Heart left ventricle (tissue), 16 donors: ENCODE measurements around the gene GRIN3B. TPM values are rescaled to one million over a fixed set of nuclear protein-coding genes. Genes with fewer than 3 reads are reported as not detected.

Experiments used
- ATAC-seq, 4 donors: fragments of 200-7000 bp; cut with Tn5 transposase; one replicate each; pipeline ENCODE4 v1.9.1; 2020 to 2022; ENCODE audit warnings: moderate library complexity in 4 of 4, mild to moderate bottlenecking in 3 of 4, moderate number of reproducible peaks in 1 of 4
- DNase-seq, 5 donors: peaks; one replicate each; pipeline ENCODE4 v3.0.0-alpha.2; 2020
- H3K27ac ChIP-seq, 12 donors: fragments of 200-600 bp; sonication (generic) in 4 of 12; one replicate each; pipeline versions ENCODE4 v1.5.0 to v1.8.0; 2016 to 2022; ENCODE audit warnings: mild to moderate bottlenecking in 2 of 12
- H3K27me3 ChIP-seq, 9 donors: fragments of 200-600 bp; sonication (generic) in 2 of 9; one replicate each; pipeline versions ENCODE4 v1.5.1 to v1.8.0; 2016 to 2022; ENCODE audit warnings: mild to moderate bottlenecking in 3 of 9
- H3K36me3 ChIP-seq, 9 donors: fragments of 200-600 bp; sonication (generic) in 2 of 9; one replicate each; pipeline versions ENCODE4 v1.5.0 to v1.8.0; 2018 to 2022; ENCODE audit warnings: mild to moderate bottlenecking in 2 of 9
- H3K4me1 ChIP-seq, 12 donors: fragments of 200-600 bp; sonication (generic) in 4 of 12; one replicate each; pipeline versions ENCODE4 v1.5.0 to v1.8.0; 2016 to 2022; ENCODE audit warnings: mild to moderate bottlenecking in 3 of 12
- H3K4me3 ChIP-seq, 12 donors: fragments of 200-600 bp; sonication (generic) in 4 of 12; one replicate each; pipeline versions ENCODE4 v1.5.0 to v1.8.0; 2017 to 2022; ENCODE audit warnings: mild to moderate bottlenecking in 9 of 12, moderate library complexity in 4 of 12
- H3K9me3 ChIP-seq, 12 donors: fragments of 200-600 bp; sonication (generic) in 4 of 12; one replicate each; pipeline versions ENCODE4 v1.5.0 to v1.8.0; 2016 to 2022; ENCODE audit warnings: mild to moderate bottlenecking in 1 of 12
- POLR2A ChIP-seq, 2 donors: fragments of 450-650 bp; IDR thresholded peaks; one replicate each; pipeline ENCODE4 v1.6.1; 2017; ENCODE audit warnings: antibody characterized with exemption in 2 of 2, mild to moderate bottlenecking in 2 of 2, moderate library complexity in 2 of 2
- WGBS, 4 donors: extraction: QIAGEN DNeasy Blood & Tissue Kit in 2 of 4; methylation state at CpG; one replicate each; pipeline versions ENCODE4 v1.1.5 to v1.1.7; 2013 to 2018; 5-methylcytosine and 5-hydroxymethylcytosine counted together
- intact Hi-C, 10 donors: fragments of 100-400 bp; cut with DNase I; formaldehyde crosslinking; loops; one replicate each; pipeline versions ENCODE4 v1.11.1 to v1.14.2; 2022
- polyA plus RNA-seq, 2 donors: library from polyadenylated mRNA; stranded (reverse); fragments of 200-250 nt; gene quantifications; one replicate each; pipeline ENCODE4 v1.2.3, GENCODE V29; 2013
- total RNA-seq, 9 donors: library from RNA; depleted of rRNA in 2 of 9; stranded (reverse); fragments of >200 nt in 2 of 9; fragmentation: NEBNext Ultra II Directional in 3 of 9; extraction: Animal tissue kit (Norgen Biotek cat#: 25700) in 3 of 9; gene quantifications; one replicate each; pipeline versions ENCODE4 v1.1.0 to v1.2.4, GENCODE V29; 2016 to 2023
- TF ChIP-seq, protein P1 (sequence below), 12 donors: fragments of 200-600 bp; sonication (generic) in 4 of 12; IDR thresholded peaks; one replicate each; pipeline versions ENCODE4 v1.5.0 to v1.8.0; 2018 to 2022; ENCODE audit warnings: antibody characterized with exemption in 12 of 12, mild to moderate bottlenecking in 5 of 12
- donor health status: ischemic (EF 13 %, LVEDD 7.1; RV severe dilation, severe dysfunction).
- donor health status: healthy with polysubstance abuse.
- donor health status: DM: no; HTN: yes; CAD: no.
- donor health status: DM: no; HTN: no; CAD: no.
- donor health status: ischemic (EF 25% LVEDD 6.9; RV normal size, moderate dysfunction).
- donor health status: ischemic (EF 25% LVEDD 5.7; RV mildly dilated, moderate dysfunction).
- donor health status: healthy.
- donor health status: DM: yes; HTN: yes; CAD: no.
- donor health status: ischemic (EF 35%, LVEDD 5.7; RV mildly dilated, moderate dysfunction).
- donor health status: nonischemic (EF 11% LVEDD 7.7; RV severe dilation, severe dysfunction).
- donor health status: DM: yes; HTN: yes; CAD: no.
- donor health status: PGD.
- donor health status: ischemic (EF 29% LVEDD 5.4; RV normal size, mild dysfunction).
- donor health status: nonischemic (EF 23%, LVEDD 6.1; RV moderate dilation, normal function).

The GRIN3B gene
- total and polyA plus RNA-seq, 11 donors, result 0.01 to 0.51 (median 0.09) TPM; not detected in 8

DNA sequence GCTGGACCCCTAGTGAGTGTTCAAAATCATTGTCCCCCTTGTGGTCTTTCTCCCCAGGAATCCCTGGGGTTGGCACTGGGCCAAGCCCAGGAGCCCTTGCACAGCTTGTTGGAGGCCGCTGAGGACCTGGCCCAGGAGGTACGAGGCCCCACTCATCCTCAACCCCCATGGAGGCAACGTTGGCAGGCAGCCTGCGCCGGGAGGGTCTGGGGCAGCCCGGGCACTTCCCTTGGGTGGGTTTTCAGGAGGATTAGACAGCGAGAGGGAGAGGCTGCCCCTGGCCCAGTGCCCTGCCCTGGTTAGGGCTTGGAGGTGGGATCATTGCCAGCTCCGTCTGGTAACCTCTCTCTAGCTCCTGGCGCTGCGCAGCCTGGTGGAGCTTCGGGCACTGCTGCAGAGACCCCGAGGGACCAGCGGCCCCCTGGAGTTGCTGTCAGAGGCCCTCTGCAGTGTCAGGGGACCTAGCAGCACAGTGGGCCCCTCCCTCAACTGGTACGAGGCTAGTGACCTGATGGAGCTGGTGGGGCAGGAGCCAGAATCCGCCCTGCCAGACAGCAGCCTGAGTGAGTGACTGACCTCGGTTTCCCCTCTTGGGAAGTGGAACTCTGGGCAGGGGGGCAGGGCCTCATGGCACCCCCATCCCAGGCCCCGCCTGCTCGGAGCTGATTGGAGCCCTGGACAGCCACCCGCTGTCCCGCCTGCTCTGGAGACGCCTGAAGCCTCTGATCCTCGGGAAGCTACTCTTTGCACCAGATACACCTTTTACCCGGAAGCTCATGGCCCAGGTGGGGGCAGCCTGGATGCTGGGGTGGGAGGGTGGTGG lies 42.7 kb downstream of the GRIN3B start:
- Histone ChIP-seq H3K4me3 (no peak overlapping the region), H3K4me1 (peaks cover 3 to 41% (median 22%) of the 10 kb centered on the region in 12 donors), H3K27me3 (no peaks in the 10 kb centered on the region)

DNA sequence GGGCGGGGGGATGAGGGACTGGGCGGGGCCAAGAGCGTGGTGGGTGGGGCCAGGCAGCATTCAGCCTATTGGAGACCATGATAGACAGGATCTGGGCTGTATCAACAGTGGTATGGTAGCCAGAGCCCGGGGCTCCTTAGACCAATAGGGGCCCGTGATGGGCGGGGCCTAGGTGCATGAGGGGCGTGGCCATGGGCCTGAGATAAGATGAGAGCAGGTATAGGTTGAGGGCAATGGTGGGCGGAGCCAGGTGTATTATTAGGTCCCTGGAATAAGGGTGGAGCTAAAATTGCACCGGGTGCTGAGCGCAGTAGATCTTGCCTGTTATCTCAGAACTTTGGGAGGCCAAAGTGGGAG lies 45.0 kb downstream of the GRIN3B start:
- no peak for ATAC-seq
- no peak for TF ChIP-seq POLR2A (IDR thresholded peaks at IDR 0.05)
- TF ChIP-seq, protein P1, sequence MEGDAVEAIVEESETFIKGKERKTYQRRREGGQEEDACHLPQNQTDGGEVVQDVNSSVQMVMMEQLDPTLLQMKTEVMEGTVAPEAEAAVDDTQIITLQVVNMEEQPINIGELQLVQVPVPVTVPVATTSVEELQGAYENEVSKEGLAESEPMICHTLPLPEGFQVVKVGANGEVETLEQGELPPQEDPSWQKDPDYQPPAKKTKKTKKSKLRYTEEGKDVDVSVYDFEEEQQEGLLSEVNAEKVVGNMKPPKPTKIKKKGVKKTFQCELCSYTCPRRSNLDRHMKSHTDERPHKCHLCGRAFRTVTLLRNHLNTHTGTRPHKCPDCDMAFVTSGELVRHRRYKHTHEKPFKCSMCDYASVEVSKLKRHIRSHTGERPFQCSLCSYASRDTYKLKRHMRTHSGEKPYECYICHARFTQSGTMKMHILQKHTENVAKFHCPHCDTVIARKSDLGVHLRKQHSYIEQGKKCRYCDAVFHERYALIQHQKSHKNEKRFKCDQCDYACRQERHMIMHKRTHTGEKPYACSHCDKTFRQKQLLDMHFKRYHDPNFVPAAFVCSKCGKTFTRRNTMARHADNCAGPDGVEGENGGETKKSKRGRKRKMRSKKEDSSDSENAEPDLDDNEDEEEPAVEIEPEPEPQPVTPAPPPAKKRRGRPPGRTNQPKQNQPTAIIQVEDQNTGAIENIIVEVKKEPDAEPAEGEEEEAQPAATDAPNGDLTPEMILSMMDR (IDR thresholded peaks at IDR 0.05), result no peak
- Histone ChIP-seq H3K36me3 (peaks cover 0 to 11% (median 0%) of the 10 kb centered on the region in 9 donors), H3K9me3 (no peaks in the 10 kb centered on the region), H3K27me3 (no peaks in the 10 kb centered on the region), H3K4me1 (peaks cover 0 to 22% (median 13%) of the 10 kb centered on the region in 12 donors), H3K27ac (no peak overlapping the region), H3K4me3 (no peak overlapping the region)
- WGBS, 4 donors, result 72 to 81% (median 78%) methylated on average over 10 of the region's 10 CpGs
- no peak for DNase-seq
- intact Hi-C loops, result no loop called here

More for the DNA sequence above, 42.7 kb downstream of the GRIN3B start:
- H3K9me3 ChIP-seq, result no peaks in the 10 kb centered on the region
- no peak for ATAC-seq
- TF ChIP-seq, protein P1 (IDR thresholded peaks at IDR 0.05), result no peak
- no peak for TF ChIP-seq POLR2A (IDR thresholded peaks at IDR 0.05)
- no peak overlapping the region for H3K27ac ChIP-seq
- peaks cover 0 to 11% (median 0%) of the 10 kb centered on the region in 9 donors for H3K36me3 ChIP-seq
- 57 to 70% (median 64%) methylated on average over 3 to 23 of the region's 23 CpGs for WGBS, 4 donors
- intact Hi-C loops, result loop anchor here in 2 of 10 donors (5.0 kb wide), 2 partner anchors 49 to 54 kb away; partner anchors contain the start of gene POLR2E (in 1 of the 2)
- DNase-seq, result no peak

DNA sequence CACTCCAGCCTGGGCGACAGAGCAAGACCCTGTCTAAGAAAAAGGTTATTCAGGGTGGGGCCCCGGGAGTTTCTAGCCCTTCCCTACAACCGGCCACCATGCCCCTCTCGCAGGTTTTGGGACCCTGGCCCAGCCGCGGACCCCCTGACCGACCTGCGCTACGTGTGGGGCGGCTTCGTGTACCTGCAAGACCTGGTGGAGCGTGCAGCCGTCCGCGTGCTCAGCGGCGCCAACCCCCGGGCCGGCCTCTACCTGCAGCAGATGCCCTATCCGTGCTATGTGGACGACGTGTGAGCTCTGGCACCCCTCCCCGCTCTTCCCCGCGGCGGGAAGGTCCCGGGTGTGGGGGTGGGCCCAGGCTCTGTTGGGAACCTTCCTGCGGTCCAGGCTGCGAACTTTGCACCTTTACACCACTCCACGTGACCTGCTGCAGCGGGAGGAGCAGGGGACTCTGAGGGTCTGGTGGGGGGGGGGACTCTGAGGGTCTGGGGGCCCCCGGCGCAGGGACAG lies 46.0 kb downstream of the GRIN3B start:
- no peaks in the 10 kb centered on the region for H3K9me3 ChIP-seq
- TF ChIP-seq, protein P1 (IDR thresholded peaks at IDR 0.05), result no peak
- TF ChIP-seq POLR2A (IDR thresholded peaks at IDR 0.05), result no peak
- no peak overlapping the region for H3K27ac ChIP-seq
- DNase-seq (no peak), ATAC-seq (no peak)
- no peaks in the 10 kb centered on the region for H3K27me3 ChIP-seq
- intact Hi-C loops, result loop anchor here in 1 of 10 donors (2.0 kb wide), 1 partner anchor 89 kb away; no protein-coding TSS in a partner anchor
- H3K36me3 ChIP-seq, result peaks cover 0 to 11% (median 0%) of the 10 kb centered on the region in 9 donors
- WGBS, 4 donors, result 91 to 95% (median 95%) methylated on average over 19 to 33 of the region's 33 CpGs
- H3K4me3 ChIP-seq, result no peak overlapping the region
- peaks cover 0 to 12% (median 5%) of the 10 kb centered on the region in 12 donors for H3K4me1 ChIP-seq
